ENCODE measurements around the gene NAB1.

DNA sequence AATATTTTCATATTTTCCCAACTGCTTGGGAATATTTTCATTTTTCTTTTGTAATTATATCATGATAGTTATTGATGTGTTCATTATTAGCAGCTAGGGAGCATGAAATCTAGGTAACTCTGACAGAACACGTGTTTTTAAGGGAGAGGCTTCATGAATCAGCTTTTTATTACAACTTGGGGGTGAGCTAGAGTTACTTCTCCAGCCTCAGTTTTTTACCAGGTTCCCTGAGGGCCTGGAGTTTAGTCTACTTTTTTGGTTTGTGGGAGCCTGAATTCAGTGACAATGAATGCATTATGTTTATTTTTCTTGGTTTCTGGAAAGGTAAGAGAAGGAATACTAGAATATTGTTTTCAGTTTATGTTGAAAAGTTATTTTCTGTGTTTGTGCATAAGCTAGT lies 18.0 kb downstream of the NAB1 start:
- TF ChIP-seq, protein P1, sequence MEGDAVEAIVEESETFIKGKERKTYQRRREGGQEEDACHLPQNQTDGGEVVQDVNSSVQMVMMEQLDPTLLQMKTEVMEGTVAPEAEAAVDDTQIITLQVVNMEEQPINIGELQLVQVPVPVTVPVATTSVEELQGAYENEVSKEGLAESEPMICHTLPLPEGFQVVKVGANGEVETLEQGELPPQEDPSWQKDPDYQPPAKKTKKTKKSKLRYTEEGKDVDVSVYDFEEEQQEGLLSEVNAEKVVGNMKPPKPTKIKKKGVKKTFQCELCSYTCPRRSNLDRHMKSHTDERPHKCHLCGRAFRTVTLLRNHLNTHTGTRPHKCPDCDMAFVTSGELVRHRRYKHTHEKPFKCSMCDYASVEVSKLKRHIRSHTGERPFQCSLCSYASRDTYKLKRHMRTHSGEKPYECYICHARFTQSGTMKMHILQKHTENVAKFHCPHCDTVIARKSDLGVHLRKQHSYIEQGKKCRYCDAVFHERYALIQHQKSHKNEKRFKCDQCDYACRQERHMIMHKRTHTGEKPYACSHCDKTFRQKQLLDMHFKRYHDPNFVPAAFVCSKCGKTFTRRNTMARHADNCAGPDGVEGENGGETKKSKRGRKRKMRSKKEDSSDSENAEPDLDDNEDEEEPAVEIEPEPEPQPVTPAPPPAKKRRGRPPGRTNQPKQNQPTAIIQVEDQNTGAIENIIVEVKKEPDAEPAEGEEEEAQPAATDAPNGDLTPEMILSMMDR (IDR thresholded peaks at IDR 0.05; ENCODE audit: insufficient read depth, low read length): no peak
- no peak for TF ChIP-seq POLR2AphosphoS5 (IDR thresholded peaks at IDR 0.05; ENCODE audit: low read depth)
- TF ChIP-seq GABPA (IDR thresholded peaks at IDR 0.05; ENCODE audit: low read depth): no peak
- TF ChIP-seq SPI1 (IDR thresholded peaks at IDR 0.05; ENCODE audit: borderline replicate concordance, low read depth): no peak
- TF ChIP-seq, protein P2, sequence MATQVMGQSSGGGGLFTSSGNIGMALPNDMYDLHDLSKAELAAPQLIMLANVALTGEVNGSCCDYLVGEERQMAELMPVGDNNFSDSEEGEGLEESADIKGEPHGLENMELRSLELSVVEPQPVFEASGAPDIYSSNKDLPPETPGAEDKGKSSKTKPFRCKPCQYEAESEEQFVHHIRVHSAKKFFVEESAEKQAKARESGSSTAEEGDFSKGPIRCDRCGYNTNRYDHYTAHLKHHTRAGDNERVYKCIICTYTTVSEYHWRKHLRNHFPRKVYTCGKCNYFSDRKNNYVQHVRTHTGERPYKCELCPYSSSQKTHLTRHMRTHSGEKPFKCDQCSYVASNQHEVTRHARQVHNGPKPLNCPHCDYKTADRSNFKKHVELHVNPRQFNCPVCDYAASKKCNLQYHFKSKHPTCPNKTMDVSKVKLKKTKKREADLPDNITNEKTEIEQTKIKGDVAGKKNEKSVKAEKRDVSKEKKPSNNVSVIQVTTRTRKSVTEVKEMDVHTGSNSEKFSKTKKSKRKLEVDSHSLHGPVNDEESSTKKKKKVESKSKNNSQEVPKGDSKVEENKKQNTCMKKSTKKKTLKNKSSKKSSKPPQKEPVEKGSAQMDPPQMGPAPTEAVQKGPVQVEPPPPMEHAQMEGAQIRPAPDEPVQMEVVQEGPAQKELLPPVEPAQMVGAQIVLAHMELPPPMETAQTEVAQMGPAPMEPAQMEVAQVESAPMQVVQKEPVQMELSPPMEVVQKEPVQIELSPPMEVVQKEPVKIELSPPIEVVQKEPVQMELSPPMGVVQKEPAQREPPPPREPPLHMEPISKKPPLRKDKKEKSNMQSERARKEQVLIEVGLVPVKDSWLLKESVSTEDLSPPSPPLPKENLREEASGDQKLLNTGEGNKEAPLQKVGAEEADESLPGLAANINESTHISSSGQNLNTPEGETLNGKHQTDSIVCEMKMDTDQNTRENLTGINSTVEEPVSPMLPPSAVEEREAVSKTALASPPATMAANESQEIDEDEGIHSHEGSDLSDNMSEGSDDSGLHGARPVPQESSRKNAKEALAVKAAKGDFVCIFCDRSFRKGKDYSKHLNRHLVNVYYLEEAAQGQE (IDR thresholded peaks at IDR 0.05; ENCODE audit: insufficient replicate concordance, low read depth): no peak

All from HL-60 (cell line).